Hindlimb muscle (tissue), 1 donor: ENCODE results near the gene LZTS3. TPM values are rescaled to one million over a fixed set of nuclear protein-coding genes. Genes with fewer than 3 reads are reported as not detected.
"Not testable (repeated sequence)": the region's sequence is repeated elsewhere in the genome, so short reads cannot be mapped to it uniquely, and the experiment has no call there.

Experiments used
- DNase-seq: peaks from one replicate; pipeline ENCODE4 v3.0.0-alpha.2; 2013
- polyA plus RNA-seq: library from polyadenylated mRNA; unstranded; fragments of 120-200 nt; gene quantifications from one replicate; pipeline ENCODE4 v1.2.1, GENCODE V29; 2013; ENCODE audit not compliant: insufficient read length

LZTS3 gene
- polyA plus RNA-seq, 1 donor: 3.5 TPM

DNA sequence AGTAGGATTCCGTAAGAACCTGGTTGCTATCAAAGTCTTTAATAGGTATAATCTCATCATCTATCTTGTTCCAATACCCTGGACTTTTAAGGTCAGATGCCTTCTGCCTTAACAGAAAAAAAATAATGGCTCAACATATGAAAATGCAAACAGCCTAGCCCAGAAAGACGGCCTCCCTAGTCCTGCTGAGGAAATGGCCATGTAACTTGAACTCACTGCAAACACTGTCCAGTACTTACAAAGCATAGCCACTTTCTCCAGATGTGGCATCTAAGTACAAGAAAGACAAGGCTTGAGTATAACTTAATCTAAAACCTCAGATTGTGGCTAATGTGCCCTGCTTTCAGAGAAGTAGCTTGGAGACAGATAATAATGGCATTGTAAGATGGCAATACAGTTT is 40.2 kb downstream of the LZTS3 start:
- DNase-seq: no peak

DNA sequence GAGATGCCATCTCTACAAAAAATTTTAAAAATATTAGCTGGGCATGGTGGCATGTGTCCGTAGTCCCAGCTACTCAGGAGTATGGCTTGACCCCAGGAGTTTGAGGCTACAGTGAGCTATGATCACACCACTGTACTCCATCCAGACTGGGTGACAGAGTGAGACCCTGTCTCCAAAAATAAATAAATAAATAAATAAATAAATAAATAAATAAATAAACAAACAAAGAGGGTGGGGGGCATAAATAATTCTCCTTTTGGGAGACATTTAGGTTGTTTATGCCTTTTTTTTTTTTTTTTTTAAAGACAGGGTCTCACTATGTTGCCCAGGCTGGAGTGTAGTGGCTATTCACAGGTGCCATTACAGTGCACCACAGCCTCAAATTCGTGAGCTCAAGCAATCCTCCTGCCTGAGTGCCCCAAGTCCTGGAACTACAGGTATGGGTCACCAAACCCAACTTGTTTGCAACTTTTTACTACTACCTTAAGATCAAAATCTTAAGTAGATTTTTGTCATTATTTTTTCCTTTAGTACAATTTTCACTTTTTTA is 43.2 kb downstream of the LZTS3 start:
- no peak for DNase-seq

DNA sequence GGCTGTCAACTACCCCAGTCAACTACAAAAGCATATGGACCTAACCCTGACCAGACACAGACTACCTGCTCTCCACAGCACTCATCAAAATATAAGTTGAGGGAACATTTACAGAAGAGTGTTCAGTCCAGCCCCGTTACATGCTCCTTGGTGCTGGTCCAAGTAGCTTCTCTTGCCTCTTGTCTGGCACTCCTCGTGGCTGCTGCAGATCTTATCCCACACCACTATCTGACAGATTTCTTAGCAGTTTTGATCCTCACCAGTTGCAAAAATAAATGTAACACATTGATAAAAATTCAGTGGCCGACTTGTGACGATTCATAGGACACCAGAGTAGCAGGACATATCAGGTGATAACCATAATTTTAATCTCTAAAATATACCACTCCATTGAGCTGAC is 44.3 kb downstream of the LZTS3 start:
- DNase-seq: no peak

DNA sequence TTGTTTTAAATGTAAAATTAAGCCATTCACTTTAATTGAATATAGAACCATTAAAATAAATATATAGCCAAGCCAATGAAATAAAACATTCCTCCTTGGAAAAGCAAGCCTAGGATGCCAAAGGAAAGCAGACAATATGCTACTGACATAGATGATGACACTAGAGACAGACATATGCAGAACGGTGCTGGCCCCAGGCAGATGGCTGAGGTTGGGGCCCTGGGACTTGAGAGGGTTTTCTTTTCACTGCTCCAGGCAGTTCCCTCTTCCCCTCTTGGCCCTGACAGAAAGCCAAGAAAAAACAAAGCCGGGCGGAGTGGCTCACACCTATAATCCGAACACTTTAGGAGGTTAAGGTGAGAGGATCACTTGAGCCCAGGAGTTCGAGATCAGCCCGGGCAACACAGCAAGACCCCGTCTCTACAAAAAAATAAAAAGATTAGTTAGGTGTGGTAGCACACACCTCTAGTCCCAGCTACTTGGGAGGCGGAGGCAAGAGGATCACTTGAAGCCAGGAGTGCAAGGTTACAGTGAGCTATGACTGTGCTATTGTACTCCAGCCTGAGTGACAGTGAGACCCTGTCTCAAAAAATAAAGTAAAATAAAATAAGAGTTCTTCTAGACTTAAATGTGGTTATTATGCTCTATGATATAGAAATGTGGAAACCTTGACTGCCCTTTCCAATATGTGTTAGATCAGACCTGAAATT is 44.9 kb downstream of the LZTS3 start:
- no peak for DNase-seq

DNA sequence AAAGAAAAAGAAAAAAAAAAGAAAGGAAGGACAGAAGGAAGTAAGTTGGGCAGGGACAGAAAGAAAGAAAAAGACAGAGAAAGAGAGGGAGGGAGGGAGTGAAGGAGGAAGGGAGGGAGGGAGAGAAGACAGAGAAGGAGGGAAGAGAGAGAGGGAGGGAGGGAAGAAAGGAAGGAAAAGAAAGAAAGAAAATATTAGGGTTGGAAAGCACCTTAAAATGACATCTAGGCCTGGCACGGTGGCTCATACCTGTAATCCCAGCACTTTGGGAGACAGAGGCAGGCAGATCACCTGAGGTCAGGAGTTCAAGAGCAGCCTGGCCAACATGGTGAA is 46.9 kb downstream of the LZTS3 start:
- DNase-seq: no peak

DNA sequence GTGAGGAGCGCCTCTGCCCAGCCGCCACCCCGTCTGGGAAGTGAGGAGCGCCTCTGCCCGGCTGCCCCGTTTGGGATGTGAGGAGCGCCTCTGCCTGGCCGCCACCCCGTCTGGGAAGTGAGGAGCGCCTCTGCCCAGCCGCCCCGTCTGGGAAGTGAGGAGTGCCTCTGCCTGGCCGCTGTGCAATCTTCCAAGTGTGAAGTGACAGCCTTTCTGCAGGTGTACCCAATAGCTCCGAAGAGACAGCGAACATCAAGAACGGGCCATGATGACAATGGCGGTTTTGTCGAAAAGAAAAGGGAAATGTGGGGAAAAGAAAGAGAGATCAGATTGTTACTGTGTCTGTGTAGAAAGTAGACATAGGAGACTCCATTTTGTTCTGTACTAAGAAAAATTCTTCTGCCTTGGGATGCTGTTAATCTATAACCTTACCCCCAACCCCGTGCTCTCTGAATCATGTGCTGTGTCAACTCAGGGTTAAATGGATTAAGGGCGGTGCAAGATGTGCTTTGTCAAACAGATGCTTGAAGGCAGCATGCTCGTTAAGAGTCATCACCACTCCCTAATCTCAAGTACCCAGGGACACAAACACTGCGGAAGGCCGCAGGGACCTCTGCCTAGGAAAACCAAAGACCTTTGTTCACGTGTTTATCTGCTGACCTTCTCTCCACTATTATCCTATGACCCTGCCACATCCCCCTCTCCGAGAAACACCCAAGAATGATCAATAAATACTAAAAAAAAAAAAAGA is 47.4 kb downstream of the LZTS3 start:
- DNase-seq: not testable (repeated sequence)

DNA sequence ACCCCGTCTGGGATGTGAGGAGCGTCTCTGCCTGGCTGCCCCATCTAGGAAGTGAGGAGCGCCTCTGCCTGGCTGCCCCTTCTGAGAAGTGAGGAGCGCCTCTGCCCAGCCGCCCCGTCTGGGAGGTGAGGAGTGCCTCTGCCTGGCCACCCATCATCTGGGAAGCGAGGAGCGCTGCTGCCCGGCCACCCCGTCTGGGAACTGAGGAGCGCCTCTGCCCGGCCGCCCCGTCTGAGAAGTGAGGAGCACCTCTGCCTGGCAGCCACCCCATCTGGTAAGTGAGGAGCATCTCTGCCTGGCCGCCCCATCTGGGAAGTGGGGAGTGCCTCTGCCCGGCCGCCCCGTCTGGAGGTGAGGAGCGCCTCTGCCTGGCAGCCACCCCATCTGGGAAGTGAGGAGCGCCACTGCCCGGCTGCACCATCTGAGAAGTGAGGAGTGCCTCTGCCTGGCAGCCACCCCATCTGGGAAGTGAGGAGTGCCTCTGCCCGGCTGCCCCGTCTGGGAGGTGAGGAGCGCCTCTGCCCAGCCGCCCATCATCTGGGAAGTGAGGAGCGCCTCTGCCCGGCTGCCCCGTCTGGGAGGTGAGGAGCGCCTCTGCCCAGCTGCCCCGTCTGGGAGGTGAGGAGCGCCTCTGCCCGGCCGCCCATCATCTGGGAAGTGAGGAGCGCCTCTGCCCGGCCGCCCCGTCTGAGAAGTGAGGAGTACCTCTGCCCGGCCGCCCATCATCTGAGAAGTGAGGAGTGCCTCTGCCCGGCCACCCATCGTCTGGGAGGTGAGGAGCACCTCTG is 48.4 kb downstream of the LZTS3 start:
- DNase-seq: not testable (repeated sequence)

DNA sequence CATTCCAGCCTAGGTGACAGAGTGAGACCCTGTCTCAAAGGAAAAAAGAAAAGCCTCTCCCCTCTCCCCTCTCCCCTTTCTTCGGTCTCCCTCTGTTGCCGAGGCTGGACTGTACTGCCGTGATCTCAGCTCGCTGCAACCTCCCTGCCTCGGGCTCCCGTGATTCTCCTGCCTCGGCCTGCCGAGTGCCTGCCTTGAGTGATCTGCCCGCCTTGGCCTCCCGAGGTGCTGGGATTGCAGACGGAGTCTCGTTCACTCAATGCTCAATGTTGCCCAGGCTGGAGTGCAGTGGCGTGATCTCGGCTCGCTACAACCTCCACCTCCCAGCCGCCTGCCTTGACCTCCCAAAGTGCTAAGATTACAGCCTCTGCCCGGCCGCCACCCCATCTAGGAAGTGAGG is 49.2 kb downstream of the LZTS3 start:
- DNase-seq: not testable (repeated sequence)

DNA sequence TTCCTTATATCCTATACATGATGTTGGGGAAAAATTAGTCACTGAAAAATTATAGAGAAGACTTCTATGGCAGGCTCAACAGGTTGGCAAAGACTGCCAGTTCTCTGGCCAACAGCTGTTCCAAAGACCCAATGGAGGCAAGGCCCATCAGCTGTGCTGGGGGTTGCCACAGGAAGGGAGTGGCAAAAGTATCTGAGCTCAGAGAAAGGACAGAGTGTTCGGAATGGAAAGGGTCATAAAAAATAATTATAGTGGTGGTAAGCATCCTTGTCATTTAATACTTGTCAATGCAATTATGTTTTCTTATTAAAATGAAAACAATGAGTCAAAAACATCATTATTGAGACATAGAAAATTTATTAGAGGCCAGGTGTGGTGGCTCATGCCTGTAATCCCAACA is 49.8 kb downstream of the LZTS3 start:
- DNase-seq: no peak

DNA sequence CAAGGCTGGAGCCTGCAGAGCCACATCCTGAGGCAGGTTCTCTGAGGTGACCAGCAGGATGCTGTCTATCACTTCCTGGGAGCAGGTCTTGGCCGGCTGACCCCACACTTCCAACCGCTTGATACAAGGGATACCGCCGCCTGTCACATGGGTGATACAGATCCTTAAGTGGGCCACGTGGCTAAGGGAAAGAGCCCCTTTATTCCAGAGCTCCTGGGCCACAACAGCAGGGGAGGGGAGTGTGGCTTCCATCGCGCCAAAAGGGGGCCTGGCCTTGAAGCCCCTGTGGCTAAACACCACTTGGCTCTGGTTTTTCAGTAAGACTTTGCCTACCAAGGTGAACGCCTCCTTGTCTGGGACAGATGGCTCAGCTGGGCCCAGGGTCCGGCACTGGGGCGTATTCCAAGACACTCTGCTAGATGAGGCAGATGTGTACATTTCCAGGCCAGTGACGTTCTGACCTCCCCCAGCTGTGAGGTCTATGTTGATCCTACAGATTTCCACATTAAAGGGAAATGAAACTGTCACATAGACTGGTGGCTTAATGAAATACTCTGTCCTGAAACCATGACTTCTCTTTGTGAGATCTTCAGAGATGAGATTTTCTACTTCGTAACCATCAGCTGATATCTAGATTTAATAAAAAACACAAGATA is 51.3 kb downstream of the LZTS3 start:
- no peak for DNase-seq

DNA sequence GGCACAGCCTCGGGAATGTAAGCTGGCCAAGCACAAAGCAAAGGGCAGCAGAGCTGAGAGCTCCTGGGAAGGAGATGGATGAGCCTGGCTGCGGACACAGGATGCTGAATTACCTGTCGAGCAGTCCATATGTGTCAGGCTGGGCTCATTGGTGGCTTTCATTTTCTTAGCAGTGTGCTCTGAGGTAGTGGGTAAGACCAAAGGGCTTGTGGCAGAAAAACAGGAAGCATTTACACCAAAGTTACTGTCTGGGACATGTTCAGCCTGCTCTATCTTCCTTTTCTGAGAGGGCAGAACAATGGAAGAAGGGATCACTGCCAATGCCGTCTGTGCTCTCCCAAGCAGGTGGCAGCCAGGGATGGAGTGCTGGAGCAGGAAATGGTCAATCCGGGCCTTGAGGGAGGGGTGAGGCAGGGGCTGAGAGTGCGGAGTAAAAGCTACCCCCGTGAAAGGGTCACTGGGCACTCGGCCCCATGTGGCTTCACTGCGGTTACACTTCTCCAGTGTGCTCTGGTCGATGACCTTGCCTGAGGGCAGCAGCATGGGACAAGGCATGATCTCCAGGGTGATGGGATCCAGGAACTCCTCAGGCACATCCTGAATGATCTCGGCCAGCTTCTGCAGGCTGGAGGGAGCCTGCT is 52.0 kb downstream of the LZTS3 start:
- DNase-seq: no peak

DNA sequence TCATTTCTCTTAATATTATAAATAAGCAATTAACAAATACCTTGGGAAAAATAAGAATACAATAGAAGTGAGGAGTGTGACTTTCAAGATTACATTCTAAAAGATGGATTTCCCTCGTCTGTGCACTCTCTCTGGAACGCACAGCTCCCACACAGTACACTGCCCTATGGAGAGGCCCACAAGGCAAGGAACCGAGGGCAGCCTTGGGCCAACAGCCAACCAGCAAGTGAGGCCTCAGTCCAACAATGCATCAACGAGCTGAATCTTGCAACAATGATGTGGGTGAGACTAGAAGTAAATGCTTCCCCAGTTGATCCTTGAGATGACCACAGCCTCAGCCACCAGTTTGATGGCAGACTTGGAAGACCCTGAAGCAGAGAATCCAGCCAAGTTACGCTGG is 54.3 kb downstream of the LZTS3 start:
- DNase-seq: no peak

DNA sequence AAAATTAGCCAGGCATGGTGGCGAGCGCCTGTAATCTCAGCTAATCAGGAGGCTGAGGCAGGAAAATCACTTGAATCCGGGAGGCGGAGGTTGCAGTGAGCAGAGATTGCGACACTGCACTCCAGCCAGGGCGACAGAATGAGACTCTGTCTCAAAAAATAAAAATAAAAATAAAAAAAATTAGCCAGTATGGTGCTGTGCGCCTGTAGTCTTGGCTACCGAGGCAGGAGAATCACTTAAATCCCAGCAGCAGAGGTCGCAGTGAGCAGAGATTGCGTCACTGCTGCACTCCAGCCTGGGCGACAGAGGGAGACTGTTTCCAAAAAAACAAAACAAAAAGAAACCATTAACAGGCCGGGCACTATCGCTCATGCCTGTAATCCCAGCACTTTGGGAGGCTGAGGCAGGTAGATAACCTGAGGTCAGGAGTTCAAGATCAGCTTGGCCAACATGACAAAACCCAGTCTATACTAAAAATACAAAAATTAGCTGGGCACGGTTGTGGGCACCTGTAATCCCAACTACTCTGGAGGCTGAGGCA is 55.4 kb downstream of the LZTS3 start:
- DNase-seq: peak; percentile 77

DNA sequence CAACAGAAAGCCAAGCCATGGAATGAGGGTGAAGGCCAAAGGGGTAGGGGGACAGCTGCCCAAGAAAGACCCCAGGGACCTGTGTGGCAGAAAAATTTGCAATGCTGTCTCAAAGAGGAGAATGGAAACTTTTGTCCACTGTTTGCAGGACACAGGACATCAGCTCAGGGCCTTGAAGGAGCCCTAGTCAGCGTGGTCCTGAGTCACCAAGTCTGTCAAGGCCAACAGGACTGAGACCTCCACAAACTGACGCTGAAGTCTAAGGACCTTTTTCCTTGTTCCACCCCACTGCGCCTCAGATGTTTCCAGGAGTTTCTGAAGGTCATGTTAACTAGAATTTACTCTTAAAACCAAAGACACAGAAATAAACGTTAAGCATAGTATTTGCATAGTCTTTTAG is 57.0 kb downstream of the LZTS3 start:
- DNase-seq: no peak

DNA sequence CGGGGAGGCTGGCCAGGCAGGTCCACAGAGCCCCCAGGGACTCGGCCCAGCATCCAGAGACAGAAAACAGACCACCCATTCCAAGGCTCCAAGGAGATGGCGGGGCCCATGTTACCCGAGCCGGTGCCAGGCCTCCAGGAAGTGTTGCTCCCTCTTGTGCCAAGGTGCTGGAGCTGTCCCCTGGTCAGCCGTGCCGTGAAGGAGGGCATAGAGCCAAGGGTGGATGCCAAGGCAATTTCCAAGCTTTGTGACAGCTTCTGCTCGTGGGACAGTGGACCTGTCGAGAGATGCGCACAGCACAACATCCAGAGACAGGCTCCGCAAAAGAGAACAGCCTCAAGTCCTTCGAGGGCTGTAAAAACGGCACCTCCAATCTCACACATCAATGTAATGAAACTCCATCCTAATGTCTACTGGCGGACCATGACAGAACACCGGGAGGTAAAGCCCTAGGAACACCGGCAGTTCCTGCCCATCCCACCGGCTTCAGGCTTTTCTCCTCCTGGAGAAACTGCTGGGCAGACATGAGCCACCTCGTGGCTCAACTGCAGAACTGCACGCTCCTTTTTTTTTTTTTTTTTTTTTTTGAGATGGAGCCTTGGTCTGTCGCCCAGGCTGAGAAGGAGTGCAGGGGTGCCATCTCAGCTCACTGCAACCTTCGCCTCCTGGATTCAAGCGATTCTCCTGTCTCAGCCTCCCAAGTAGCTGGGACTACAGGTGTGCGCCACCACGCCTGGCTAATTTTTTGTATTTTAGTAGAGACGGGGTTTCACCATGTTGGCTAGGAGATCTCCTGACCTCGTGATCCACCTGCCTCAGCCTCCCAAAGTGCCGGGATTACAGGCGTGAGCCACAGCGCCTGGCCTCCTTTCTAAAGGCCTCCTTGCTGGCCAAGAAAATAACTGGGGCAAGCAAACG is 57.9 kb downstream of the LZTS3 start:
- peak; percentile 51 for DNase-seq

Other genes with a start within 250 kb of the LZTS3 start
- gene GNRH2, start 129.9 kb downstream of the LZTS3 start, polyA plus RNA-seq: 0.35 TPM
- gene MRPS26, start 127.5 kb downstream of the LZTS3 start, polyA plus RNA-seq: 35.9 TPM
- gene OXT, start 101.9 kb downstream of the LZTS3 start, polyA plus RNA-seq: 0.50 TPM
- not detected for gene AVP, start 88.8 kb downstream of the LZTS3 start, polyA plus RNA-seq
- gene FASTKD5, start 13.7 kb downstream of the LZTS3 start, polyA plus RNA-seq: 9.4 TPM
- 6.6 TPM for gene UBOX5, start 13.7 kb downstream of the LZTS3 start, polyA plus RNA-seq
- gene DDRGK1, start 31.1 kb upstream of the LZTS3 start, polyA plus RNA-seq: 33.9 TPM
- gene ITPA, start 35.9 kb upstream of the LZTS3 start, polyA plus RNA-seq: 43.3 TPM
- gene SLC4A11, start 65.6 kb upstream of the LZTS3 start, polyA plus RNA-seq: 2.3 TPM
- gene DNAAF9, start 234.1 kb upstream of the LZTS3 start, polyA plus RNA-seq: 17.4 TPM